ENCODE results near the gene VEGFA.

DNA sequence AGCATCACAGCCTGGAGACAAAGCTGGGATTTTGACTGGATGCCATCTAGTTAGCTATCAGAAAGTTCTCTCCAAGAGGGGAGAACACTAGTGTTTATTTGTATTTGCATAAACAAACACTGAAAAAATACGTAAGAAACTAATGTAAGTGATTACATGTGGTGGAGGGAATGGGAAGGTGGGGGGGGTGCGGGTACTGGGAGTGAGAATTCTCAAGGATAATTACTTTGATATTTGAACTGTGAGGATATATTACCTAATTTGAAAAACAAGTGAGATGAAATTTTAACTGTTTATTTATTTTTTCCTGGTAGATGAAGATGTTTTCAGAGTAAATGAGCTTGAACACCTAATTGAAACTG, 54.7 kb downstream of the VEGFA start:
- TF ChIP-seq POLR2A (IDR thresholded peaks at IDR 0.05; ENCODE audit: control extremely low read depth in 1 of 2, low read depth in 2 of 2, low read length in 2 of 2) (no peak), TAF1 (IDR thresholded peaks at IDR 0.05; ENCODE audit: low read depth, low read length) (no peak), SRF (IDR thresholded peaks at IDR 0.05; ENCODE audit: low read depth, low read length) (no peak), CTCF (IDR thresholded peaks at IDR 0.05; ENCODE audit: control extremely low read depth in 1 of 3, insufficient read depth in 1 of 3, low read depth in 1 of 3, low read length in 3 of 3) (no peak), SUZ12 (IDR thresholded peaks at IDR 0.05; ENCODE audit: low read length) (no peak), POLR2AphosphoS5 (IDR thresholded peaks at IDR 0.05; ENCODE audit: low read depth, low read length) (no peak), SIN3A (conservative IDR thresholded peaks at IDR 0.05 in 1 of 2, IDR thresholded peaks at IDR 0.05 in 1 of 2; ENCODE audit: low read depth in 1 of 2, low read length in 2 of 2) (no peak), EP300 (IDR thresholded peaks at IDR 0.05; ENCODE audit: borderline replicate concordance in 1 of 2, low read depth in 2 of 2, low read length in 2 of 2) (no peak), EGR1 (IDR thresholded peaks at IDR 0.05; ENCODE audit: borderline replicate concordance, low read depth, low read length) (no peak)
